Activated CD8-positive, alpha-beta T cell treated with anti-CD3 and anti-CD28 coated beads for 36 hours (primary cell): ENCODE data around the gene OXLD1. TPM values are rescaled to one million over a fixed set of nuclear protein-coding genes. Genes with fewer than 3 reads are reported as not detected.
A peak's percentile ranks its signal among the peaks of the same experiment; 100 is the strongest.

Experiments
- ATAC-seq: fragments of 200-7000 bp; cut with Tn5 transposase; one replicate; pipeline ENCODE4 v1.10.0; 2021; ENCODE audit warnings: mild to moderate bottlenecking, moderate library complexity
- CTCF ChIA-PET: fragments of 350-600 bp; sonication (Branson Sonifier 250); formaldehyde crosslinking; loops from one replicate; lab custom pipeline; 2021; ENCODE audit warnings: antibody characterized with exemption; lab: Charles Lee
- POLR2A ChIA-PET: fragments of 350-600 bp; sonication (Branson Sonifier 250); formaldehyde crosslinking; loops from one replicate; lab custom pipeline; 2021; ENCODE audit warnings: antibody characterized with exemption; lab: Charles Lee
- DNase-seq: peaks from one replicate; pipeline ENCODE4 v3.0.0-alpha.2; 2020
- H3K27ac Mint-ChIP-seq: one replicate; pipeline ENCODE4 v1.8.0; 2021; ENCODE audit warnings: mild to moderate bottlenecking, mixed read lengths
- H3K27me3 Mint-ChIP-seq: one replicate; pipeline ENCODE4 v1.8.0; 2021; ENCODE audit warnings: mixed read lengths
- H3K36me3 Mint-ChIP-seq: one replicate; pipeline ENCODE4 v1.8.0; 2021; ENCODE audit warnings: low read depth, mixed read lengths
- H3K4me1 Mint-ChIP-seq: one replicate; pipeline ENCODE4 v1.8.0; 2021; ENCODE audit warnings: low read depth, mixed read lengths
- H3K4me3 Mint-ChIP-seq: one replicate; pipeline ENCODE4 v1.8.0; 2021; ENCODE audit warnings: mild to moderate bottlenecking, moderate library complexity, mixed read lengths
- H3K9me3 Mint-ChIP-seq: one replicate; pipeline ENCODE4 v1.8.0; 2021; ENCODE audit warnings: mixed read lengths
- CTCF ChIP-seq: fragments of 200-600 bp; IDR thresholded peaks from one replicate; pipeline ENCODE4 v1.8.0; 2022; ENCODE audit warnings: antibody characterized with exemption, mild to moderate bottlenecking
- intact Hi-C: fragments of 100-400 bp; cut with micrococcal nuclease; formaldehyde crosslinking; loops from one replicate; pipeline ENCODE4 v1.10.0; 2022
- microRNA-seq: library from miRNA; unstranded; fragments of <30 nt; microRNA quantifications from one replicate; pipeline ENCODE4 v1.2.0, GENCODE V29; 2022; ENCODE audit warnings: borderline microRNAs expressed, borderline replicate concordance
- total RNA-seq, 2 experiments: library from RNA; stranded (reverse); gene quantifications; one replicate each; pipeline ENCODE4 v1.2.3, GENCODE V29; 2021

Gene OXLD1
- total RNA-seq, 2 experiments from 2014 or later, result 50.1 to 52.6 TPM

- Mint-ChIP-seq H3K9me3 (no peaks in the 10 kb centered on the region), H3K36me3 (peaks cover 51% of the 10 kb centered on the region), H3K4me3 (no peak overlapping the region), H3K27me3 (no peaks in the 10 kb centered on the region), H3K4me1 (peaks cover 26% of the 10 kb centered on the region), H3K27ac (peak overlapping the region; percentile 94)
- no peak for TF ChIP-seq CTCF
- CTCF ChIA-PET, result interaction anchor here (1.0 to 2.8 kb wide), 3 partner anchors 9 to 14 kb away, joined by 3 to 14 read pairs (median 3); no protein-coding TSS in a partner anchor
- POLR2A ChIA-PET, result interaction anchor here (0.7 to 2.0 kb wide), 3 partner anchors 9 to 63 kb away, joined by 3 to 5 read pairs (median 3); partner anchors contain the start of gene FAAP100
- intact Hi-C loops, result no loop called here
- DNase-seq, result peak; percentile 22
- ATAC-seq, result no peak
Observed at GRCh38 chr17:81615401-81615930, 50.9 kb downstream of the OXLD1 start.

Small RNAs within 50 kb of the gene (microRNA-seq; reads per million reads assigned to microRNA genes)
- gene MIR6786, result 0.91 reads per million

Other genes with a start within 250 kb of the OXLD1 start
- gene ACTG1, start 153.8 kb downstream of the OXLD1 start, total RNA-seq, result 1,000 to 10,000 TPM; 4,606 to 4,756 TPM
- gene FSCN2, start 138.2 kb downstream of the OXLD1 start, total RNA-seq, result under 1 TPM in 1 of 2 experiments, not detected in 1; 0.32 TPM
- 10 to 100 TPM; 40.5 to 42.7 TPM for gene FAAP100, start 114.3 kb downstream of the OXLD1 start, total RNA-seq
- gene NPLOC4, start 29.5 kb downstream of the OXLD1 start, total RNA-seq, result 10 to 100 TPM; 75.9 to 87.7 TPM
- under 1 TPM; 0.18 to 0.22 TPM for gene TSPAN10, start 29.4 kb downstream of the OXLD1 start, total RNA-seq
- 10 to 100 TPM in 1 of 2 experiments, 1 to 10 TPM in 1; 8.9 to 11.4 TPM for gene PDE6G, start 10.1 kb downstream of the OXLD1 start, total RNA-seq
- gene CCDC137, start 132 bp upstream of the OXLD1 start, total RNA-seq, result 10 to 100 TPM; 34.1 to 37.2 TPM
- 10 to 100 TPM; 22.3 to 23.5 TPM for gene ARL16, start 17.2 kb upstream of the OXLD1 start, total RNA-seq
- 100 to 1,000 TPM in 1 of 2 experiments, 10 to 100 TPM in 1; 98.9 to 113 TPM for gene HGS, start 17.4 kb upstream of the OXLD1 start, total RNA-seq
- gene MRPL12, start 36.8 kb upstream of the OXLD1 start, total RNA-seq, result 100 to 1,000 TPM; 149 to 152 TPM
- 10 to 100 TPM; 29.4 to 30.5 TPM for gene SLC25A10, start 45.7 kb upstream of the OXLD1 start, total RNA-seq
- gene GCGR, start 137.5 kb upstream of the OXLD1 start, total RNA-seq, result not detected
- gene MCRIP1, start 166.7 kb upstream of the OXLD1 start, total RNA-seq, result 10 to 100 TPM; 55.1 to 56.5 TPM
- gene PPP1R27, start 168.4 kb upstream of the OXLD1 start, total RNA-seq, result not detected
- 100 to 1,000 TPM; 408 to 434 TPM for gene P4HB, start 193.9 kb upstream of the OXLD1 start, total RNA-seq
- gene ARHGDIA, start 204.7 kb upstream of the OXLD1 start, total RNA-seq, result 100 to 1,000 TPM; 450 to 470 TPM
- 100 to 1,000 TPM; 241 TPM for gene ALYREF, start 225.0 kb upstream of the OXLD1 start, total RNA-seq
- 100 to 1,000 TPM; 122 to 130 TPM for gene ANAPC11, start 225.1 kb upstream of the OXLD1 start, total RNA-seq
- under 1 TPM in 1 of 2 experiments, not detected in 1; 0.18 TPM for gene NPB, start 235.6 kb upstream of the OXLD1 start, total RNA-seq
- gene PCYT2, start 244.8 kb upstream of the OXLD1 start, total RNA-seq, result 10 to 100 TPM; 20.5 to 22.6 TPM